ENCODE measurements around the gene RELL2.

RELL2 gene

GRCh38 chr5:141623186-141623585, 13.6 kb upstream of the RELL2 start:
- DNase-seq, result no peak

GRCh38 chr5:141623611-141624010, 13.2 kb upstream of the RELL2 start:
- no peak for DNase-seq

DNA sequence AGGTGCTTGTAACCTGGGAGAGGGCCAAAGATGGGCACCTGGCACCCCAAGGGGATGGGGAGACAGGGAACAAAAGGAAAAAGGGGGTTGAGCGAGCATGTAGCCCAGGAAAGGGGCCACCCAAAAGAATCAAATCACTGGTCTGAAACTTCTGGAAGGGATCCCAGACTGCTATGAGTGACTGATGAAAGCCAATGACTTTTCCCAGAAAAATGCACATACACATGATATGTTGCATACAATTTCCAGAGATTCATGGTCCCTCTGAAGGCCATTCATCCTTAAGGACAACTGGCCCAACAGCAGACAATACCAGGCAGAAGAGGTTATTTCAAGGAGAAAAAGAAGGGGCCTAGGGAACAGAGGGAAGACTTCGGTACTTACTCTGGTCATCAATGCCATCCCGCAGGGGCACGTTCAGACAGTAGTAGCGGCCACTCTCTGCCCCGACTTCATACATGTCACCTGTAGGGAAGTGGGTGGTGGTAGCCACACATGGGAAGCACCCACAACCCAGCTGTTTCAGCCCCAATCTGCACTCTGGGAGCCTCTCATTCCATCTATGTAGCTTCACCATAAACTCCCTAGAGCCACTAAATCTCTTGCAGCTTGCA, 8.5 kb upstream of the RELL2 start:
- DNase-seq, result no peak

DNA sequence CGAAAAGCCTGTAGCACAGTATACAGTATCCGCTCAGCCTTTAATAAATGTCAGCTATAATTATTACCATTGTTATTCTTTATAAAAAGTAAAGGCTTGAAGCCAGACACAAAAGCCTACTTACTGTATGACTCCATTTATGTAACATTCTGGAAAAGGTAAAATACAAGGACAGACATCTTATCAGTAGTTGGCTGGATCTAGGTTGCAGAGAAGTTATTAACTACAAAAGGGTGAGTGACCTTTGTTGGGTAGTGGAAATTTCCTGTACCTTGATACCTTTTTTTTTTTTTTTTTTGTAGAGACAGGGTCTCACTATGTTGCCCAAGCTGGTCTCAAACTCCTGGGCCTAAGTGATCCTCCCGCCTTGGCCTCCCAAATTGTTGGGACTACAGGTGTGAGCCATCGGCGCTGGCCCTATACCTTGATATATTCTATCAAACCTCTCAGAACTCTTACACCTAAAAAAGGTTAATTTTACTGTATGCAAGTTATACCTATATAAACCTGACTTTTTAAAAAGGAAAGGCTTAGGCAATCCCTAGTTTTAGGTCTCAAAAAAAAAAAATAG, 6.1 kb upstream of the RELL2 start:
- no peak for DNase-seq

DNA sequence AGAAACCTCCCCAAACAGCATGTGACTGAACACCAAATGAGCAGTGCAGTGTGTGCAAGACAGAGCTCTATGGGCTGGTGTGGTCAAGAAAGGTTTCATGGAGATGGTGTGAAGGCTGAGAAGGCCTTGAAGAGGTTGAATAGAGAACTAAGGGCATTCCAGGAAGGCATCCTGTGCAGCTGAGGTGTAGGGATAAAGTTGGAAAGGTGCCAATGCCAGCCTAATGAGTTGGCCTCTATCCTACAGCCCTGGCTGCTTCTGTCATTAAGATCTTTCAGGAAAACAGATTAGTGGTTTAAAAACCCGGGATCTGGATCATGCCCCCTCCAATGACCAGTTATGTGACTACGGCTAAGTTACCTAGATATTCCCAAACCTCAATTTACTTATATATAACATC, 4.1 kb upstream of the RELL2 start:
- DNase-seq, result no peak

GRCh38 chr5:141633871-141634561, 2.8 kb upstream of the RELL2 start:
- no peak for DNase-seq

DNA sequence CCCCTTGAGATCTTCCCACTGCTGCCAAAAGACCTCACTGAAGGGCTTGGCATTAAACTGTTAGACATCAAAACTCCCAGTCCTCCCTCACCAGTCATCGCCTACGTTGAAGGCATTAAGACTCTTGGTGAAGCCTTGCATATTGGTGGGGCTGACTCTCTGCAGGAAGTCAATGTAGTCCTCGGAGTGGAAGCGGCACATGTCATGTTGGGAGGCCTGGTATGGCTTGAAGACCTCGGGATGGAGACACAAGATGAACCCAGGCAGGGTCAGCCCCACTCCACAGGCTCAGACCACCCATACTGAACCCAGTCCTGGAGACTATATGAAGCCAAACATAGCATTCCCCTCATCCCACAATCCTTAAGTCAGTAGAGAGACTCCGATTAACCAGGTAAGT, 2.1 kb upstream of the RELL2 start:
- no peak for DNase-seq

- no peak for DNase-seq
These were observed 1.2 kb upstream of the RELL2 start for GRCh38 chr5:141635646-141636045.

GRCh38 chr5:141636106-141636412, 738 bp upstream of the RELL2 start:
- DNase-seq, result no peak

DNA sequence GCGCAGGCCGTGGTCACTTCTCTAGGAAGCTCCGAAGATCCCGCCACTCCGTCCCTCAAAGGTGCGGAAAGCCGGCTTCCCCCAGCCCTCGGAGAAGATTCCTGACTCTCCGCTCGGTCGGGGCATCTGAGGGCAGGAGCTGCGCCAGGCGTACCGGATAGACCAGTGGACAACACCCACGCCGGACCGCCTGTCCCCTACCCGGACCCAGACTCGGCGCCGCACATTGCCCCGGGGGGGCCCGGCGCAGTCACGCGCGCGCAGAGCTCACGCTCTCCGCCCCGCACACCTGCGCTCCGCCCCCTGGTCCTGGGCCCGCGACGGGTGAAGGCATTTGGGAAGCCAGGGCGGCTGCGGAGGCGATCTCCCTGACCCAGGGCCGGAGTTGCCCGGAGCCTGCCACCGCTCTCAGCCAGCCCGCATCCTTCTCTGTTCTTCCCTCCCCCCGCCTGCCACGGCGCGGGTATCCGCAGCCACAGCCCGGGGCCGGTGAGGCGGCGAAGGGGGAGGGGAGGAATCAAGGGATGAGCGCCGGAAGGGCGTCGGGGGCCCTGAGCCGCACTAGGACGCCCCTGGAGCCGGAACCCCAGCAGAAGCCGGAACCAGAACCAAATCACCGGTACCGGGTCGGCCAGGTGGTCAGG, 448 bp downstream of the RELL2 start:
- peak; percentile 61 for DNase-seq

DNA sequence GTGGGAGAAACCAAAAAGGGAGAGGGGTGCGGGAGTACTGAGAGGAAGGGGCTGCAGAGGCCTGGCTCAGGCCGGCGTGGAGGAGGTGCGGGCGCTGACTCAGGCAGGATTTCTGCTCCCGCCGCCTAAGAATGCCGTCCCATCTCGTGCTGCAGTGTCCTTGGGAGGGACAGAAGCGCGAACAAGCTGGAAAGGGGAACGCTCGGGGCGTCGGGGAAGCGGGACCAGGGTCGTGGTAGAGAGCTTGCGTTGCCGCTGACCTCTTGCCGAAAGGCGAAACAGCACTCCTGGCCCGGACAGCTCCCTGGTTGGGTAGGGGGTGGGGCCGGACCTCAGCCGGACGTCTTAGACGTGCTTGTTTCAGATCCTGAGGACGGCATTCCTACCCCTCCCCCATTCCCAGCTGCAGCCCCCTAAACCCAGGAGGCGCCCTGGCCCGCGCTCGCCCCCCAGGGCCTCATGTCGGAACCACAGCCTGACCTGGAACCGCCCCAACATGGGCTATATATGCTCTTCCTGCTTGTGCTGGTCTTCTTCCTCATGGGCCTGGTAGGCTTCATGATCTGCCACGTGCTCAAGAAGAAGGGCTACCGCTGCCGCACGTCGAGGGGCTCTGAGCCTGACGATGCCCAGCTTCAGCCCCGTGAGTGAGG, 1.1 kb downstream of the RELL2 start:
- peak; percentile 62 for DNase-seq

DNA sequence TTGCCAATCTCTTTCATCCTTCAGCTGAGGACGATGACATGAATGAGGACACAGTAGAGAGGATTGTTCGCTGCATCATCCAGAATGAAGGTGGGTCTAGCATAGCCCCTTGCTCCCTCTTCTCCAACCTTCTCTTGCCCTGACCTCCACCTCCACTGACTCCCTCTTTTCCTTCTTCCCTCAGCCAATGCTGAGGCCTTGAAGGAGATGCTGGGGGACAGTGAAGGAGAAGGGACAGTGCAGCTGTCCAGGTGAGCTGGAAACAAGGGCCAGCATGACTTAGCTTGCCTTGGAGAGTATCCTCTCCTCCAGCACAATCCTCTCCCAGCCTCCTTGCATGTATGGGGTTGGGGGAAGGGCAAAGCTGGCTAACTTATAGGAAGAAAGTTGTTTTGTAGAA, 2.0 kb downstream of the RELL2 start:
- no peak for DNase-seq

DNA sequence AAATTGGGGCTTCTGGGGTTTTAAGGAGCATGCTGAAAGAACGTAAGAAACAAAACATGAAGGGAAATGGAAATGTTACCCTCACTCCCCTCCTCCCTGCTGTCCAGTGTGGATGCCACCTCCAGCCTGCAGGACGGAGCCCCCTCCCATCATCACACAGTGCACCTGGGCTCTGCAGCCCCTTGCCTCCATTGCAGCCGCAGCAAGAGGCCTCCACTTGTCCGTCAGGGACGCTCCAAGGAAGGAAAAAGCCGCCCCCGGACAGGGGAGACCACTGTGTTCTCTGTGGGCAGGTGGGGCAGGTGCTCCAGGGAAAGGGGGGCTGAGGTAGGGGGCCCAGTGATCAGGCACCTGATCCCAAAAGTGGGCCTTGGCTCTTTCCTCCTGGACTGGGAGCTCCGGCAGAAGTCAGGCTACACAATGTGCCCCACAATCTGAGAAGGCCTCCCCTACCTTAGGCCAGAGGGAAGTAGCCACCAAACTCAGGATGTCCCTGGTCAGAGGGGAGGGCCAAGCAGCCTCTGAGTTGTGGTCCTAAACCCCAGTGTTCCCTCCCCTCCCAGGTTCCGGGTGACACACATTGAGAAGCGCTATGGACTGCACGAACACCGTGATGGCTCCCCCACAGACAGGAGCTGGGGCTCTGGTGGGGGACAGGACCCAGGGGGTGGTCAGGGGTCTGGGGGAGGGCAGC, 2.7 kb downstream of the RELL2 start:
- DNase-seq, result no peak

DNA sequence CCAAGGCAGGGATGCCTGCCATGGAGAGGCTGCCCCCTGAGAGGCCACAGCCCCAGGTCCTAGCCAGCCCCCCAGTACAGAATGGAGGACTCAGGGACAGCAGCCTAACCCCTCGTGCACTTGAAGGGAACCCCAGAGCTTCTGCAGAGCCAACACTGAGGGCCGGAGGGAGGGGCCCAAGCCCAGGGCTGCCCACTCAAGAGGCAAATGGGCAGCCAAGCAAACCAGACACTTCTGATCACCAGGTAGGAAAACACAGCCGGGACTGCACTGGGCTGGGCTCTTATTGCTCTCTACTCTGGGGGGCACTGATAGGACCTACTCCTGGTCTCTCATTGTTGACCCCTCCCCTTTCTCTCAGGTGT, 3.2 kb downstream of the RELL2 start:
- no peak for DNase-seq

- no peak for DNase-seq
These were observed 3.9 kb downstream of the RELL2 start for GRCh38 chr5:141640698-141641097.

DNA sequence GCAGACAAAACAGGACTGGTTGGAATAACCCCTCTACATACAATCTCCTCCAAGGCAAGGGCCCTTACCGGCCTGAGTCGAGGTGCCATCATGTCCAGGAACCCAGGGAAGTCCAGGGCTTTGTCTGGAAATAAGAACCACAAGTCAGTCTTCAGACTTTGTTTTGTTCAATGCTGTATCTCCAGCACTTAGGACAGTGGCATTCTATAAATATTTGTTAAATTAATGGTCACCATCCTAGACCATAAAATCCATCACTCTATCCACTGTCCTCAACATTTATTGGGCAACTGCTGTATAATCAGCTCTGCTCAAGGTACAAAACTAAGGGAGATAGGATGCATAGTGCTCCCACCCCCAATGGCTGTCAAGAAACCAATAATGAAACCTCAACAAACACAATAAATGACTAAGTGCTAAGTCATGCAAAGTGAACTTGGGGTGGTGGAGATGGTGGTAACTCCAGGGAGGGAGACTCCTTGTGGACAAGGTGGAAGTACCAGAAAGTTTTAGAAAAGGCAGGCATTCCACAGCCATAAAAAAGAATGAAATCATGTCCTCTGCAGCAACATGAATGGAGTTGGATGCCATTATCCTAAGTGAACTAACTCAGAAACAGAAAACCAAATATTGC, 5.0 kb downstream of the RELL2 start:
- no peak for DNase-seq

GRCh38 chr5:141646026-141646425, 9.2 kb downstream of the RELL2 start:
- DNase-seq, result no peak

- DNase-seq, result no peak
These were observed 10.4 kb downstream of the RELL2 start for GRCh38 chr5:141647242-141647641.

DNA sequence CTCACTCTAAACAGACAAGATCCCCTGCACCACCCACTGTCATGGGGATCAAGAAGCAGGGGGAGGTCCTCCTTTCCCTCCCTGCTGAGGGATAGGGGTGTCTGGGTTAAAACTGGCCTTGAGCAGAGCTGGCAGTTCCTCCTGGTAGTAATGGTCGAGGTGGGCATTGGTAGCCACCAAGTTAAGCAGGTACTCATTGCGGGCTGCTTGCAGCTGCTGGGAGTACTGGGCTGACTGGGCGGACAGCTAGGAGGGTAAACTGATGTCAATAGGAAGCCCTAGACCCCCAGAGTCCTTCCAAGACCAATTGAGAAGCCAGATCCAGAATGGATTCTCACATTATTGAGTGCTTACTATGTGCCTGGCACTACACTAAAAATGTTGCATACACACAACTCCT, 11.1 kb downstream of the RELL2 start:
- DNase-seq, result no peak

DNA sequence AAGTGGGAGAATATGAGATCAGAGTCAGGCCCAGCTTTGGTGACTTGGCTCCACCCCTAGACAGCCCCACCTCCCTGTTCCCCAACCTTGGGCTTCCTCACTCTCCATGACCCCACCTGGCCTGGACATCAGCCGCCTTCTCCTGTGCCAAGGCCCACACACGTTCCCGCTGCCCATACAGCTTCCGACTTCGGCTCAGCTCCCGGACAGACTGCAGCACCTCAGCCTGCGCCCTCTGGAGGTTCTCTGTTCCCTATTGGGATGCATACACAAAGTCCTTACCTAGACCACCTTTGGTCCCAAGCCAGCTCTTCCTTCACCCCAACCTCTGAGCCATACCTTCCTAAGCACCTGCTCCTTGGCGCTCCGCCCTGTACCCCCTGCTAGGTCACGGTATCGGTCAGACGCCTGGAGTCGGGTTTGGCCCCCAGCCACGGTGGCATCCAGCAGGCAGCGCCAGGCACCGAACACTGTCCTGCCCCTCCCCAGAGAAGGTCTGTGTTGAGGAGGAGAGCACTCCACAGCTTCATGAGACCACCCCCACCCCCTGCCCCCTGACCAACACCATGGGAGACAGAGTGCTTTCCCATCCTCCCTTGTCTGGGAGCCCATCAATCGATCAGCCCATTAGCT, 12.4 kb downstream of the RELL2 start:
- DNase-seq, result no peak

DNA sequence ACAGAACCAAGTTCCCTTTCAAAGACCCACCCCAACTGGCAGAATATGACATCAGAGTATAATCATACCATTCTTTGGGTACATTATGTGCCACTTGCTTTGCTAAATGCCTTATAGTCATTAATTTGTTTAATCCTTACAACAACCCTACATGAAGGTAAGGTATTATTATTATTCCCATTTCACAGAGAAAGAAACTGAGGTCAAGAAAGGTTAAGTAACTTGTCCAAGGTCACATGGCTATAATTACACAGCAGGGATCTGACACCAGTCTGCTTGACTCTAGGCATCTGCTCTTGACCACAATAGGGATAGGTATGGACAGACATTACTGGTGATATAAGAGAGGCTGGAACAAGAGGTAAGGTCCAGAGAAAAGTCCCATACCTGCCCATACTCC, 13.2 kb downstream of the RELL2 start:
- no peak for DNase-seq

Measured in activated CD8-positive, alpha-beta memory T cell treated with anti-CD3 and anti-CD28 coated beads, Interleukin-2, amount 50 U/mL, for 4 hours (primary cell).